ENCODE data around the gene ZNF740.
"Not testable (repeated sequence)": the region's sequence is repeated elsewhere in the genome, so short reads cannot be mapped to it uniquely, and the experiment has no call there.

Gene ZNF740

GRCh38 chr12:53180220-53180930, at the start of gene ZNF740, which contains the start of gene CSAD:
TSS of gene ZNF740 (plus strand) at chr12:53180722. CDS start at chr12:53181984, 1,262 bp downstream.
TSS of gene CSAD (minus strand) at chr12:53180925. CDS start at chr12:53173470, 7,455 bp downstream.
- peak; percentile 93 to 97 for DNase-seq

- DNase-seq: no peak
Observed at GRCh38 chr12:53131844-53132243, 48.7 kb upstream of the ZNF740 start.

GRCh38 chr12:53133722-53134121, 46.8 kb upstream of the ZNF740 start:
- no peak for DNase-seq

GRCh38 chr12:53143355-53143754, 37.2 kb upstream of the ZNF740 start:
- no peak for DNase-seq

GRCh38 chr12:53145383-53146260, 34.9 kb upstream of the ZNF740 start:
- DNase-seq: no peak

GRCh38 chr12:53147181-53147580, 33.3 kb upstream of the ZNF740 start:
- DNase-seq: no peak

GRCh38 chr12:53147653-53148052, 32.9 kb upstream of the ZNF740 start:
- no peak for DNase-seq

- DNase-seq: no peak
Observed at GRCh38 chr12:53151039-53151438, 29.5 kb upstream of the ZNF740 start.

- no peak for DNase-seq
Observed at GRCh38 chr12:53152390-53152789, 28.1 kb upstream of the ZNF740 start.

- peak; percentile 67 to 76 for DNase-seq
Observed at GRCh38 chr12:53159195-53159839, 21.2 kb upstream of the ZNF740 start.

- DNase-seq: no peak
Observed at GRCh38 chr12:53160000-53160399, 20.5 kb upstream of the ZNF740 start.

GRCh38 chr12:53160673-53161072, 19.8 kb upstream of the ZNF740 start:
- no peak for DNase-seq

- no peak for DNase-seq
Observed at GRCh38 chr12:53161119-53161911, 19.2 kb upstream of the ZNF740 start.

GRCh38 chr12:53163008-53163407, 17.5 kb upstream of the ZNF740 start:
- DNase-seq: not testable (repeated sequence)

GRCh38 chr12:53166837-53167236, 13.7 kb upstream of the ZNF740 start:
- no peak for DNase-seq

GRCh38 chr12:53169644-53170043, 10.9 kb upstream of the ZNF740 start:
- DNase-seq: no peak

- DNase-seq: no peak
Observed at GRCh38 chr12:53170215-53170614, 10.3 kb upstream of the ZNF740 start.

GRCh38 chr12:53170876-53171724, 9.4 kb upstream of the ZNF740 start:
- DNase-seq: no peak

GRCh38 chr12:53171725-53172329, 8.7 kb upstream of the ZNF740 start:
- peak; percentile 5 to 17 for DNase-seq

GRCh38 chr12:53172352-53172751, 8.2 kb upstream of the ZNF740 start:
- no peak for DNase-seq

GRCh38 chr12:53173085-53173715, 7.3 kb upstream of the ZNF740 start:
- no peak for DNase-seq

All from SHP77 (cell line).